ENCODE results near the gene CLIP4. TPM values are rescaled to one million over a fixed set of nuclear protein-coding genes. Genes with fewer than 3 reads are reported as not detected.

The CLIP4 gene
- polyA plus RNA-seq, 3 donors: 14.0 to 29.6 (median 14.1) TPM

DNA sequence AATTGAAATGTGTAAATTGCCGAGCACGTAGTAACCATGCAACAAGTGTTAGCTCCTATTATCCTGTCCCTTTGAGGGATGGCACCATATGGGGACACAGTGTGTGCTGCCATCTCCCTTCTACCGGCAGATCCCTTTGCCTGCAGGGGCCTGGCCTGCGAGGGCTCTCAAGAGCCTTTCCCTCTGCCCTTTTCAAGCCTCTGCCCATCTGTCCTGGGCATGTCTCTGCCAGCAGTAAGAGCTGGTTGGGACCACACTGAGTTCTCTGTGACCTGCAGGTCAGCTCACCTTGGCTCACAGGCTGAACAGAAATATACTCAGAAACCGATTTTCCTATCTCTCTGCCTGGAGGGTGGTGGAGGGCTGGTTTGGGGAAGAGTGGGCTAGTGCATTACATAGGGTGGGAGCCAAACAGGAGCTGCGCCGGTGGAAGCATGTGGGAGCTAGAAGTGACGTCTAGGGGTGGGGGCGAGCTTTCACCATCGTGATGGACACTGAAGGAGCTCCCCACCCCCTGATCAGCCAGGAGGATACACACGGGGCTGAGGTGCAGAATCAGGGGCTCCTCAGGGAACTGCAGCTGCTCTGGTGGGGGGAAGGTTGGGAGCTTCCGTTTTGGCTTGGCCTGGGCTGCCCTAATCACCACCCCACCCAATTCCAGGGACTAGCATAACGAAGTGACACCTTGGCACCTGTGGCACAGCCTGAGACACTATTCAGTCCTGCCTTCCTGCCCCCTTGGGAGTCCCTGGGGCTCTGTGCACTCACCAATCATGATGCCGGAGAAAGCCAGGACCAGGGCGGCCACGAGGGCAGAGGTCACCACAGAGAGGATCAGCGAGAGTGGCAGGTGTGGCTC lies 109.7 kb downstream of the CLIP4 start:
- no peak for DNase-seq (ENCODE audit: extremely low read depth in 1 of 11, low read depth in 9 of 11, low spot score in 4 of 11)

DNA sequence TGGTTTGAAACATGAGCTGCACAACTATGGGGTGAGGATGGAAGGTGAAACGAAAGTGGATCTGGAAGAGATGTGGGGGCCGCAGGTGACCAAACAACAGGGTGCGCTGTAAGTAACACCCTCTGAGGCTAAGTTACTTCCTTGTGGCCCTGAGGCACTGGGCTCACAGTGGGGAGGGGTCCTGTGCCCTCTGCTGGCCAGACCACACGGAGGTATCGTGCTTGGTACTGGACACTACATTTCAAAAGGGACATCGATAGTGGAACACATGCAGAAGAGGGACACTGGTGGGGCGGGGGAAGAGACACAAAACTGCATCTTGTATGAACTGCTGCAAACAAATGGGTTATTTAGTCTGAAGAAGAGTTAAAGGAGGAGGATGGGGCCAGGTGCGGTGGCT lies 110.6 kb downstream of the CLIP4 start:
- DNase-seq (ENCODE audit: extremely low read depth in 1 of 11, low read depth in 9 of 11, low spot score in 4 of 11): no peak

DNA sequence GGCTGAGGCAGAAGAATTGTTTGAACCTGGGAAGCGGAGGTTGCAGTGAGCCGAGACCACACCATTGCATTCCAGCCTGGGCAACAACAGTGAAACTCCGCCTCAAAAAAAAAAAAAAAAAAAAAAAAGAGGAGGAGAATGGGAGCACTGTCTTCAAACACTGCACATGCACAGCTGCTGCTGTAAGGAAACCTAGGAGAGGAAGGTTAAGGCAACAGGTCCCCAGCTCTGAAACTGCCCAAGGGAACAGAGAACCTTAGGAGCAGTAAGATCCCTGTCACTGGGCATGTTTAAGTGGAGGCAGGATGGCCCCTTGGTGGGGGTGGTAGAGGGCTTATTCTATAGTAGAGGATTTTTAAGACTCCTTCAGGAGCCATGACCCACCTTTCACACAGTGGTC lies 111.2 kb downstream of the CLIP4 start:
- no peak for DNase-seq (ENCODE audit: extremely low read depth in 1 of 11, low read depth in 9 of 11, low spot score in 4 of 11)

DNA sequence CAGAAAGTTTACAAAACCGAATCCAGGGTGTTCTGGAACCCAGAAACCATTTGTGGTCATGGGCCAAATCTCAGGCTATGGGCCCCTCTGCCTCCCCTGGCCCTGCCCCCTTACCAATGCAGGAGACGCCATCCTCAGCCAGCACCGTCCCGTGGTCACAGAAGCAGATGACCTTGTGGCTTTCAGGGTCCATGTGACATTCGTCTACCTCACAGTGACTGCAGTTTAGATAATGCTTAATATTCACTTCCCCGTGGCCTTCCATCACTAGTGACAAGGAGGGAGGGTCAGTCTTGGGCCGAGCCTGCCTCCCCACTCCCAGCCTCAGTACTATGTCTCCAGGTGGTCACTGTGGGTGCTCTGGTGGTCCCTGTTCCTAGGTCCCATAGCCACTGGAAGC lies 111.6 kb downstream of the CLIP4 start:
- no peak for DNase-seq (ENCODE audit: extremely low read depth in 1 of 11, low read depth in 9 of 11, low spot score in 4 of 11)

DNA sequence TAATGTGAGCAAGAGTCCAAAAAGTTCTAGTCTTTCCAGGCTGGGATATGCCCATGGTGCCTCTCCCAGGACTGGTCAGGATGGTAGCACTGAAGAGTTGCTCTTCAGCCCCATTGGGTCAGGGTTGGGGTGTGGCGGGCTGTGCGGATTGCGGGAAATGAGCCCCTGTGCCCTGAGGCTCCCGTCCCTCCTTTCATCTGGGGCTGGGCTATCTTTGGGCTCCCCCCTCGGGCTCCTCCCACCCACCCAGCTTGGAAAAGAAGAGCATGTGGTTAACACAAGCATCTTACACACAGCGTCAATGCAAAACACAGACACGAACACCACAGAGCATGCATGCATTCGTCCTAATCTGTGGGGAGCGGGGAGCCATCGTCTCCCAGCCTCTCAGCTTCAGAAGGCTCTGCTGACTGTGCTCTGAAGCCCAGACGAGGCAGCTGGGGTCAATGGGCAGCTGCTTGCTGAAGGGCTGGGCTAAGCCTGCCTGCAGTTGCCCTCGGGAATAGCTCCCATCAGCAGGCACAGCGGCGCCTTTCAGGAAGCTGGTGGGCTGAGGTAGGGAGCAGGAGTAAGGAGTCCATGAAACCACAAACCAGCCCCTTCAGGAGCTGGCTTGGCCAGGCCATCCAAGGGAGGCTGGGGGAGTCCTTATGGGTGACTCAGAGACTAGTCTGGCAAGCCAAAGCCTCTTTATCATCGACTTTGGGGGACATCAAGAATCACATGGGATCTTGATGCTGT lies 112.9 kb downstream of the CLIP4 start:
- DNase-seq (ENCODE audit: extremely low read depth in 1 of 11, low read depth in 9 of 11, low spot score in 4 of 11): no peak

DNA sequence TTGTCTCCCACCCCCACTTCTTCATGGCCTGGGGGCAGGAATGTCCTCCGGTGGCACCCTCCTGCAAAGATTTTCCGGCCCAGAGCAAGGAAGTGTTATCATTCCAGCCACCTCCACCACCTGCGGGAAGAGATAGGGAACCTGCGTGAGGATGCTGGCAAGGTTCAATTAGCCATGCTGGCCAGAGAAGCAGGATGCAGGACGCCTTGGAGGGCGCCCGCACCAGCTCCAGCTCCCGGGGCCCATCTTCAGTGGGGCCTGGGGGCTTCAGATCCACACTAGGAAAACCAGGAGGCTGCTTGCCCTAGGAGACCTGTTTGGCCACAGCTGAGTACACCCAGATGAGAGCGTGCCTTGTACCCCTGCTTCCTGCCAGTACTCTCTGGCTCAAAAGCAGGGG lies 113.7 kb downstream of the CLIP4 start:
- DNase-seq (ENCODE audit: extremely low read depth in 1 of 11, low read depth in 9 of 11, low spot score in 4 of 11): no peak

DNA sequence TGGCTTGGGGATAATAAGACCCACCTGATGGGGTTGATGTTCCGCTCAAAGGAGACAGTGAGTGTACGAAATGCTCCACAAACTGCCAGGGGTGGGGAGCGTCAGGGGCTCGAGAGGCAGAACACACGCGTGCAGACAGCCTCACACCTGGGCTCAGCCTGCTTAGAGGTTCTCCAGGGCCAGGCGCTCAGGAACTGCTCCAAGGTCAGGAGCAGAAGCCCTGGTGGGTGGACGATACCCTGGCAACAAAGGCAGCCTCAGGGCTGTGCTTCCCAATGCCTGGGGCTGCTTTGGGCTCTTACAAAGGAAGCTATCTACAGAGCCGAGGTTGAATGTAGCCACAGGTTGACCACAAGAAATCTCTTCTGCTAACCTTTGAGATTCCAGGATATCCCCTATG lies 114.4 kb downstream of the CLIP4 start:
- no peak for DNase-seq (ENCODE audit: extremely low read depth in 1 of 11, low read depth in 9 of 11, low spot score in 4 of 11)

DNA sequence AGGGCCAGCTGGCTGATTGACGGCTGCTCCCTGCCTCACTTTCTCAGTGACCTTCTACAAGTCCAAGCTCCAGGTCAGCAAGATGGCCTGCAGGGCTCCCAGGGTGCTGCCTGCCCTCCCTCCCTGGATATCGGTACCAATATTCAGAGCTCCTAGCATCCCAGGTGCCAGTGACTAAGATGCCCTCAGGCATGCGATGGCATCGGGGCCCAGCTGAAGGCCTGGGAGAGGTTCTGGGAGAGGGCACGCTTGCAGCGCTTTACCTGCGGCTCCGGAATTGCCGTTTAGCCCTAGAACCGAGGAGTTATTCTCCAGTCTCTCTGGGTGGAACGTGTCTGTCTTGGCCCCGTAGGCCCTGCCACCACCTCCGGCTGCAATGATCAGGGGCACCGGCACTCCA lies 116.8 kb downstream of the CLIP4 start:
- no peak for DNase-seq (ENCODE audit: extremely low read depth in 1 of 11, low read depth in 9 of 11, low spot score in 4 of 11)

DNA sequence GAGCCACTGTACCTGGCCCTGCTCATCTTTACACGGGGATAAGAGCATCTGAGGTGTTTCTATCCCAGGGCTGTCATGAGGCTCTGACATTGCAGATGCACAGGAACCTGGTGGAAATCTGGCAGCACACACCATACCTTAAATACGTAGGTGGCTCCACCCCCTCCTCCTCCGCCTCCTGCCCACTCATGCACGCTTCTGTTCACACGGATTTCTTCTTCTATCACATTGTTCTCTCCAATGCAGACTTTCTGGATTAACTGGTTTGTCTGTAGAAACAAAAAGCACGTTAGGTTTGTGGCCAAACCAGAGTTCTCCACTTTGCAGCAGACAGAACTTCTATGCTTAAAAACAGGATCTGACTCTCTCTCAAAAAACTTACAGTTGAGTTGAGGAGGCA lies 118.2 kb downstream of the CLIP4 start:
- peak in 4 of 11 donors; percentile 17 to 66 (median 37) for DNase-seq (ENCODE audit: extremely low read depth in 1 of 11, low read depth in 9 of 11, low spot score in 4 of 11)

DNA sequence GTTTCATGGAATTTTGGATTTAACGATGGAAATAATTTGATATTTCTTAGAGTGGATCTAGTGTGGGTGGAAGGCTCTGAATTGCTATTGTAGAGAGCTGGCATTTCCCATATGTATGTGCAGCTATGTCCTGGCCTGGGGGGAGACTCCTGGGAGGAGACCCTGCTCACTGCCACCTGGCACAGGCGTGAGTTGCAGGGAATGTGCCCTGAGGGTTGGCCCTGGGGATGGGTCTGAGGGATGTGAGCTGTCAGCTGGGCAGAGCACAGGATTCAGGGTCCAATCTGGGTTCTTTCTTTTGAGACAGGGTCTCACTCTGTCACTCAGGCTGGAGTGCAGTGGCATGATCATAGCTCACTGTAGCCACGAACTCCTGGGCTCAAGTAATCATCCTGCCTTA lies 120.2 kb downstream of the CLIP4 start:
- no peak for DNase-seq (ENCODE audit: extremely low read depth in 1 of 11, low read depth in 9 of 11, low spot score in 4 of 11)

DNA sequence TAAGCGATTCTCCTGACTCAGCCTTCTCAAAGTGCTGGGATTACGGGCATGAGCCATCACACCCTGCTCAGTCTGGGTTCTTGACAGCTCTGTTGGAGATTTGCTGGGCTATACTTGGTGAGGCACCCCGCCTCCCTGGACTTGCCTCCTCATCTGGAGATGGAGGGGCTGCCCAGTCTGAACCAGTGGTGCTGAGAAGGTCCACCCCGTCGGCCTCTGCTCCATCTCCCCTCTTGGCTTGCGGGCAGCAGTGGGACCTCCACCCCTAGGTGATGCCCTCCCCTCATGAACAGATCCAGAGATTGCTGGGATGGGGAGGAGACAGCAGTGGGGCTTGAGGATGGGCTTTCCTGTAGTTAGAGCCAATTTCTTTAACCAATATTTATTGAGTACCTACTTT lies 120.9 kb downstream of the CLIP4 start:
- no peak for DNase-seq (ENCODE audit: extremely low read depth in 1 of 11, low read depth in 9 of 11, low spot score in 4 of 11)

DNA sequence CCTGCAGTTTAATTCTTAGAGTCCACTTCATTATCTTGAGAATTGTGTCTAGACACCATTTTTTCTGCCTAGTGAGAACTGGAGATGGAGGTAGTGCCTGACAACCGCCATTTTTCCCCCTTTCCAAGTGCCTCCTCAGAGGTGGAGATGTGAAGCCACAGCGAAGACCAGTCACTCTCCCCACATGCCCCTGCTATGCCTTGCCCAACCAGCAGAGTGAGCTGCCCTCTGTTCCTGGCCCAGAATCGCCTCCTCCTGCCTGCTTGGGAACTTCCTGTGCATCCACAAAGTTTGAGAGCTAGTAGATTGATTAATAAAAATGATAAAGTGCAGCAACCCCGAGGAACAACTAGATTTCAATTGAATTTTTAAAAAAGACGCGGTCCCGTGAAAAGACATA lies 123.3 kb downstream of the CLIP4 start:
- DNase-seq (ENCODE audit: extremely low read depth in 1 of 11, low read depth in 9 of 11, low spot score in 4 of 11): no peak

Other genes with a start within 250 kb of the CLIP4 start
- 10 to 100 TPM; 21.1 to 25.3 (median 23.8) TPM for gene TRMT61B, start 245.1 kb upstream of the CLIP4 start, polyA plus RNA-seq (ENCODE audit: insufficient read length in 3 of 3)
- gene WDR43, start 220.7 kb upstream of the CLIP4 start, polyA plus RNA-seq (ENCODE audit: insufficient read length in 3 of 3): 10 to 100 TPM; 47.0 to 56.9 (median 49.0) TPM
- gene TOGARAM2, start 134.1 kb upstream of the CLIP4 start, polyA plus RNA-seq (ENCODE audit: insufficient read length in 3 of 3): 1 to 10 TPM in 2 of 3 donors, under 1 TPM in 1; 0.61 to 2.1 (median 1.6) TPM
- under 1 TPM; 0.19 to 0.62 (median 0.20) TPM for gene PCARE, start 40.9 kb upstream of the CLIP4 start, polyA plus RNA-seq (ENCODE audit: insufficient read length in 3 of 3)